Osteocyte (in vitro differentiated cells): ENCODE results near the gene FAM222B. TPM values are rescaled to one million over a fixed set of nuclear protein-coding genes. Genes with fewer than 3 reads are reported as not detected.
A peak's percentile ranks its signal among the peaks of the same experiment; 100 is the strongest.

Source experiments
- DNase-seq: peaks from one replicate; pipeline ENCODE4 v3.0.0; 2021; ENCODE audit warnings: mixed read lengths; ENCODE audit not compliant: unreplicated experiment; ENCODE audit errors: extremely low spot score
- H3K27ac Mint-ChIP-seq: one replicate; pipeline ENCODE4 v1.8.0; 2021; ENCODE audit warnings: mild to moderate bottlenecking, mixed read lengths; ENCODE audit not compliant: unreplicated experiment
- H3K27me3 Mint-ChIP-seq: one replicate; pipeline ENCODE4 v1.8.0; 2021; ENCODE audit warnings: mixed read lengths; ENCODE audit not compliant: unreplicated experiment
- H3K36me3 Mint-ChIP-seq: one replicate; pipeline ENCODE4 v1.8.0; 2021; ENCODE audit warnings: mixed read lengths; ENCODE audit not compliant: unreplicated experiment
- H3K4me1 Mint-ChIP-seq: one replicate; pipeline ENCODE4 v1.8.0; 2021; ENCODE audit warnings: mixed read lengths; ENCODE audit not compliant: unreplicated experiment
- H3K4me3 Mint-ChIP-seq: one replicate; pipeline ENCODE4 v1.8.0; 2021; ENCODE audit warnings: mild to moderate bottlenecking, moderate library complexity, mixed read lengths; ENCODE audit not compliant: unreplicated experiment
- H3K9me3 Mint-ChIP-seq: one replicate; pipeline ENCODE4 v1.8.0; 2021; ENCODE audit warnings: mixed read lengths; ENCODE audit not compliant: unreplicated experiment
- total RNA-seq: library from RNA; stranded (reverse); gene quantifications from 2 replicates; pipeline ENCODE4 v1.2.1, GENCODE V29; 2021
- TF ChIP-seq, protein P1 (sequence below): fragments of 200-600 bp; sonication (generic); IDR thresholded peaks from 2 replicates; pipeline ENCODE4 v1.5.0; 2021; ENCODE audit warnings: antibody characterized with exemption, mild to moderate bottlenecking, moderate library complexity

The FAM222B gene
- total RNA-seq, 1 donor from 2014 or later: 21.2 TPM

DNA sequence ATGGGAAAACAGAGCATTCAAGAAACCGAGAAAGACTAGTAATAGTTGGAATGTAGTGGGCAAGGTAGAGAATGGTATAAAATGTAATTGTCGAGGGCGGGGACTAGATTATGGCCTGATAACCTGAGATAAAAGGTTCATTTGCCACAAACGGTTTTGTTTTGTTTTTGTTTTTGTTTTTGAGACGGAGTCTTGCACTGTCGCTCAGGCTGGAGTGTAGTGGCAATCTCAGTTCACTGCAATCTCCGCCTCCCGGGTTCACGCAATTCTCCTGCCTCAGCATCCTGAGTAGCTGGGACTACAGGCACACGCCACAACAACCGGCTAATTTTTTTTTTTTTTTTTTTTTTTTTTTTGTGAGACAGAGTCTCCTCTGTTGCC is 112.7 kb downstream of the FAM222B start:
- H3K9me3 Mint-ChIP-seq: no peaks in the 10 kb centered on the region
- DNase-seq: no peak
- H3K4me1 Mint-ChIP-seq: peaks cover 27% of the 10 kb centered on the region
- H3K27me3 Mint-ChIP-seq: no peaks in the 10 kb centered on the region
- TF ChIP-seq, protein P1, sequence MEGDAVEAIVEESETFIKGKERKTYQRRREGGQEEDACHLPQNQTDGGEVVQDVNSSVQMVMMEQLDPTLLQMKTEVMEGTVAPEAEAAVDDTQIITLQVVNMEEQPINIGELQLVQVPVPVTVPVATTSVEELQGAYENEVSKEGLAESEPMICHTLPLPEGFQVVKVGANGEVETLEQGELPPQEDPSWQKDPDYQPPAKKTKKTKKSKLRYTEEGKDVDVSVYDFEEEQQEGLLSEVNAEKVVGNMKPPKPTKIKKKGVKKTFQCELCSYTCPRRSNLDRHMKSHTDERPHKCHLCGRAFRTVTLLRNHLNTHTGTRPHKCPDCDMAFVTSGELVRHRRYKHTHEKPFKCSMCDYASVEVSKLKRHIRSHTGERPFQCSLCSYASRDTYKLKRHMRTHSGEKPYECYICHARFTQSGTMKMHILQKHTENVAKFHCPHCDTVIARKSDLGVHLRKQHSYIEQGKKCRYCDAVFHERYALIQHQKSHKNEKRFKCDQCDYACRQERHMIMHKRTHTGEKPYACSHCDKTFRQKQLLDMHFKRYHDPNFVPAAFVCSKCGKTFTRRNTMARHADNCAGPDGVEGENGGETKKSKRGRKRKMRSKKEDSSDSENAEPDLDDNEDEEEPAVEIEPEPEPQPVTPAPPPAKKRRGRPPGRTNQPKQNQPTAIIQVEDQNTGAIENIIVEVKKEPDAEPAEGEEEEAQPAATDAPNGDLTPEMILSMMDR: no peak
- no peak overlapping the region for H3K4me3 Mint-ChIP-seq
- H3K36me3 Mint-ChIP-seq: no peaks in the 10 kb centered on the region
- H3K27ac Mint-ChIP-seq: no peak overlapping the region

DNA sequence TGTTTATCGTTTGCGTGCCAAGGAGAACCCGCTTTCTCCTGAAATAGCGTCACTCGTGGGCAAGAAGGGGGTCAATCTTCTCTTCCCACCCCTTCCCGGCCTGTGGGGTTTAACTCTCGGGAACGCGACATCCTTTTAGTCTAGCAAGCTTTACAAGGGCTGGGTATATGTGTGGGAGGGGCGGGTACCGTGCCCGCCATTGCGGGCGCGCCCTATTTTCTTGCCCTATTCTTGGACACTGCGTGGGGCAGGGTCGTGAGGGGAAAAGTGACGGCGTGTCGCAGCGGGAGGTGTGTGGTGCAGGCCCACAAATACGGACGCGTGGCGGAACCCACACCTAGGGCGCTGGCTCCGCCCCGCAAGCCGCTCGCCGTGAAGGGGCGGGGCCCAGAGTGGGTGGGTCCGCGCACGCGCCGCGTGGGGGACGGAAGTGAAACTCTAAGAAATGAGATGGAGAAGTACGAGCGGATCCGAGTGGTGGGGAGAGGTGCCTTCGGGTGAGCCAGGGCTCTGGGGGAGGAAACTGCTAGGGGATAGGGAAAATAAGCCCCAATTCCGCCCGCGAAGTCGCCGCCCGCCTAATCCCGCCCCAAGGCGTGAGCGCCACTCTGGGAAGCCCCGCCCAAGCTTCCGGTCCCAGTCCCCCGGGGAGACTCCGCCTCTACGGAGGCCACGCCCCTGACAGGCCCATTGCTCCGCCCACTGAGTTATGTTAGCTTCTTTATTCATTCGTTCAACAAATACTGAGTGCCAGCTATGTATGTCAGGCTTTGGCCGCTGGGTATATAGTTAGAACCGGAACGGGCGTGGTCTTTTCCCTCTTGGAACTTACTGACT is 114.0 kb downstream of the FAM222B start, which contains the start of gene NEK8:
Gene NEK8 (plus strand): TSS at position 425 of the 837 bp plus-strand sequence. CDS start 26 bp downstream, at position 451.
- H3K4me1 Mint-ChIP-seq: peaks cover 36% of the 10 kb centered on the region
- H3K4me3 Mint-ChIP-seq: peak within 1 kb of the TSS; percentile 88
- TF ChIP-seq, protein P1: no peak
- no peaks in the 10 kb centered on the region for H3K9me3 Mint-ChIP-seq
- H3K36me3 Mint-ChIP-seq: peaks cover 1% of the 10 kb centered on the region
- no peaks in the 10 kb centered on the region for H3K27me3 Mint-ChIP-seq
- DNase-seq: peak; percentile 99
- peak within 1 kb of the TSS; percentile 96 for H3K27ac Mint-ChIP-seq

DNA sequence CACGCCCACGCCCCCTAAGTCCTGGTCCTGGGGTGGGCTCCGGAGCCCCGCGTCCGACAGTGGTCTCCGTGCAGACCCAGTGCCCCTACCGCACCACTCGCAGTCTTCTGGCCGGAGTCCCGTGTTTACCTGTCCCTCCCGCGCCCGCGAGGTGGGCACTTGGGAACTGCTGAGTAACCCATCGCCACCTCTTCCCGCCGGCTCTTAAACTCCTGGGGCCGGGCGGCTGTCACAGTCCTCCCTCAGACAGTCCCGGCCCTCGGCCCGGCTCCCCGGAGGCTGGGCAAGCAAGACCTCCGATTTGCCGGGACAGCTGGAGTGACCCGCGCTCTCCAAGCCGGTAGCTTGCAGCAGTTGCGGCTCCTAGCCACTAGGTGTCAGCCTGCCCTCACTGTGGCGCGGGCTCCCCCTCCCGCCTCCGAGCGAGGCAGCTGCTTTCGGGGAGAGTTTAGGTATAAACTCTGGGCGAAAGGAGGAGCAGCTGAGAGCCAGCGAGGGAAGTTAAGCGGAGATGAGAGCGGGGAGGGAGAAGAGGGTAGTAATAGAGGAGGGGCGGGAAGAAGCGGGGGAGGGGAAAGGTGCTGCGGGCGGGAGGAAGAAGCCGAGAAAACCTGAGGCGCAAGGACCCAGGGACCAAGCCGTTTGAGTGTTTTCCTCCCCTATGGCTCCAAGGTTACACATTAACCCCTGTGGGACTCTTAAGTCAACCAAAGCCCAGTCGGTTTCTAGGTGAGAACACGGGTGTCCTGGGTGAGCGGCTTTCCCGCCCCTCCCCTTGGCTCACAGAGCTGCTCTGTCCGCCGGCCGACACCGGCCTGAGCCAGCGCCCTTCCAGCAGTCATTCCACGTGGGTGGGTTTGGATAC is 115.7 kb downstream of the FAM222B start:
- Mint-ChIP-seq H3K36me3 (peaks cover 5% of the 10 kb centered on the region), H3K4me1 (peaks cover 36% of the 10 kb centered on the region), H3K4me3 (peak overlapping the region; percentile 88), H3K27ac (peak overlapping the region; percentile 96), H3K27me3 (no peaks in the 10 kb centered on the region), H3K9me3 (no peaks in the 10 kb centered on the region)
- TF ChIP-seq, protein P1: peak; percentile 98
- peak; percentile 98 for DNase-seq

GRCh38 chr17:28726226-28726626 is 116.4 kb downstream of the FAM222B start, which contains the start of gene TLCD1:
TLCD1 (minus strand) TSS chr17:28726233; CDS start chr17:28726097, 136 bp downstream.
- Mint-ChIP-seq H3K27me3 (no peaks in the 10 kb centered on the region), H3K36me3 (peaks cover 8% of the 10 kb centered on the region), H3K4me3 (peak within 1 kb of the TSS; percentile 88), H3K9me3 (no peaks in the 10 kb centered on the region), H3K27ac (peak within 1 kb of the TSS; percentile 96), H3K4me1 (peaks cover 41% of the 10 kb centered on the region)
- TF ChIP-seq, protein P1: no peak
- peak; percentile 89 for DNase-seq
